ENCODE data around the gene MPC2. TPM values are rescaled to one million over a fixed set of nuclear protein-coding genes. Genes with fewer than 3 reads are reported as not detected.
"Not testable (repeated sequence)": the region's sequence is repeated elsewhere in the genome, so short reads cannot be mapped to it uniquely, and the experiment has no call there.

Gene MPC2
- total and polyA plus RNA-seq, 4 donors, result 32.8 to 56.4 (median 49.4) TPM

DNA sequence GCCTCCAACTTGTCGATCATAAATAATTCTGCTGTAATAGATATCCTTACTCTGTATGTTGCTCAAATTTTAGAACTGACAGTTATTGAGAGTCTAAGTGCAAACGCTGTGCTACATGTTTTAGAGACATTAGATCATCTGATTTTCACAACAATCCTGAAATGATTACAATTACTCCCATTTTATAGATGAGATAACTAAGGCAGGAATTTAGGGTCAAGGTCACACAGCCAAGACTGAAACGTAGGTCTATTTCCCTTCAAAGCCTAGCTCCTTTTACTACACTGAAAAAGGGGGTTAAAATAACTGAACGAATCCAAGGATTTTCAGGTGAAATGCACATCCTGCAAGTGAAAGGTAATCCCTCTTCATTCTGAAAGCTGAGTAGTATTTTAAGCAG, 3.1 kb downstream of the MPC2 start:
- WGBS, 2 donors, result 75 to 85% methylated on average over 4 of the region's 4 CpGs
- no peak for ATAC-seq (ENCODE audit: insufficient read depth, low FRiP score)

DNA sequence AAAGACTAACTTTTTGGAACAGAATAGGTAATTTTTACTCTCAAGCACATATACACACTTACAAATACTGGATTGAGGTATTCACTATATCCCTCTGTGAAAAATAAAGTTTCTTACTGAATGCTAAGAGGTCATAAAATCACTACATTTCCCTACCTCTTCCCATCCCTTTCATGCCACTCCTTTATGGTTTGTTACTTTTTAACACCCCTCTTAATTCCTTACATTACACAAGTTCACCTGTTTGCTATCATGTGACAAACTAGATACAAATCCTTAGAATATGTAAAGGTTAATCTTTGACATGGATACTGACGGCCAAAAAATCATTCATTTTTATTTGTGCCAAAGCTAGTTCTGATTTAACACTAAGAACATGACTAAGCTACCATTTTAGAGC, 7.1 kb downstream of the MPC2 start:
- TF ChIP-seq, protein P1, sequence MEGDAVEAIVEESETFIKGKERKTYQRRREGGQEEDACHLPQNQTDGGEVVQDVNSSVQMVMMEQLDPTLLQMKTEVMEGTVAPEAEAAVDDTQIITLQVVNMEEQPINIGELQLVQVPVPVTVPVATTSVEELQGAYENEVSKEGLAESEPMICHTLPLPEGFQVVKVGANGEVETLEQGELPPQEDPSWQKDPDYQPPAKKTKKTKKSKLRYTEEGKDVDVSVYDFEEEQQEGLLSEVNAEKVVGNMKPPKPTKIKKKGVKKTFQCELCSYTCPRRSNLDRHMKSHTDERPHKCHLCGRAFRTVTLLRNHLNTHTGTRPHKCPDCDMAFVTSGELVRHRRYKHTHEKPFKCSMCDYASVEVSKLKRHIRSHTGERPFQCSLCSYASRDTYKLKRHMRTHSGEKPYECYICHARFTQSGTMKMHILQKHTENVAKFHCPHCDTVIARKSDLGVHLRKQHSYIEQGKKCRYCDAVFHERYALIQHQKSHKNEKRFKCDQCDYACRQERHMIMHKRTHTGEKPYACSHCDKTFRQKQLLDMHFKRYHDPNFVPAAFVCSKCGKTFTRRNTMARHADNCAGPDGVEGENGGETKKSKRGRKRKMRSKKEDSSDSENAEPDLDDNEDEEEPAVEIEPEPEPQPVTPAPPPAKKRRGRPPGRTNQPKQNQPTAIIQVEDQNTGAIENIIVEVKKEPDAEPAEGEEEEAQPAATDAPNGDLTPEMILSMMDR (IDR thresholded peaks at IDR 0.05; ENCODE audit: control extremely low read depth, extremely low read depth), result no peak
- Histone ChIP-seq H3K27me3 (ENCODE audit: control insufficient read depth in 3 of 3, insufficient read depth in 3 of 3, low read length in 2 of 3) (no peaks in the 10 kb centered on the region), H3K9me3 (ENCODE audit: control insufficient read depth in 4 of 4, insufficient read depth in 3 of 4, low read length in 3 of 4) (no peaks in the 10 kb centered on the region), H3K4me1 (ENCODE audit: control insufficient read depth in 5 of 5, insufficient read depth in 5 of 5, low read length in 5 of 5) (peaks cover 0 to 22% (median 7%) of the 10 kb centered on the region in 5 donors), H3K36me3 (ENCODE audit: control insufficient read depth in 4 of 4, insufficient read depth in 4 of 4, low read length in 4 of 4) (no peaks in the 10 kb centered on the region), H3K27ac (ENCODE audit: low read depth in 1 of 2, low read length in 1 of 2) (no peak overlapping the region), H3K9ac (ENCODE audit: insufficient read depth in 1 of 2, low read length in 2 of 2) (no peak overlapping the region), H3K4me3 (no peak overlapping the region)
- ATAC-seq (ENCODE audit: insufficient read depth, low FRiP score) (no peak), DNase-seq (no peak)
- 84 to 85% methylated on average over 1 of the region's 1 CpG for WGBS, 2 donors

More for the DNA sequence above, 3.1 kb downstream of the MPC2 start:
- TF ChIP-seq, protein P1 (IDR thresholded peaks at IDR 0.05; ENCODE audit: control extremely low read depth, extremely low read depth), result no peak
- no peak for DNase-seq
- Histone ChIP-seq H3K27ac (ENCODE audit: low read depth in 1 of 2, low read length in 1 of 2) (peak overlapping the region in 1 of 2 donors; percentile 78), H3K36me3 (ENCODE audit: control insufficient read depth in 4 of 4, insufficient read depth in 4 of 4, low read length in 4 of 4) (no peaks in the 10 kb centered on the region), H3K27me3 (ENCODE audit: control insufficient read depth in 3 of 3, insufficient read depth in 3 of 3, low read length in 2 of 3) (no peaks in the 10 kb centered on the region), H3K9me3 (ENCODE audit: control insufficient read depth in 4 of 4, insufficient read depth in 3 of 4, low read length in 3 of 4) (peaks cover 0 to 2% (median 0%) of the 10 kb centered on the region in 4 donors), H3K9ac (ENCODE audit: insufficient read depth in 1 of 2, low read length in 2 of 2) (peak overlapping the region in 1 of 2 donors; percentile 93), H3K4me1 (ENCODE audit: control insufficient read depth in 5 of 5, insufficient read depth in 5 of 5, low read length in 5 of 5) (peaks cover 0 to 26% (median 10%) of the 10 kb centered on the region in 5 donors), H3K4me3 (no peak overlapping the region)

DNA sequence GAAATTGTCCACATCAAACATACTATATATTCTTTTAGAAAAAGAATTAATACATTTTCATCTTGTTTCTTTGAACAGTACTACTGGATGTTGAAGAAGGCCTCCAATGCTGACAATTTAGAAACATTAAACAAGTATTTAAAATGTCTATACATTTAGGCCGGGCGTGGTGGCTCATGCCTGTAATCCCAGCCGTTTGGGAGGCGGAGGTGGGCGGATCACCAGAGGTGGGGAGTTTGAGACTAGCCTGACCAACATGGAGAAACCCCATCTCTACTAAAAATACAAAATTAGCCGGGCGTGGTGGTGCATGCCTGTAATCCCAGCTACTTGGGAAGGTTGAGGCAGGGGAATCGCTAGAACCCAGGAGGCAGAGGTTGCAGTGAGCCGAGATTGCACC, 8.0 kb downstream of the MPC2 start:
- DNase-seq; H3K27ac ChIP-seq (ENCODE audit: low read depth in 1 of 2, low read length in 1 of 2); ATAC-seq (ENCODE audit: insufficient read depth, low FRiP score); H3K9me3 ChIP-seq (ENCODE audit: control insufficient read depth in 4 of 4, insufficient read depth in 3 of 4, low read length in 3 of 4); H3K36me3 ChIP-seq (ENCODE audit: control insufficient read depth in 4 of 4, insufficient read depth in 4 of 4, low read length in 4 of 4); H3K4me3 ChIP-seq; H3K27me3 ChIP-seq (ENCODE audit: control insufficient read depth in 3 of 3, insufficient read depth in 3 of 3, low read length in 2 of 3); H3K9ac ChIP-seq (ENCODE audit: insufficient read depth in 1 of 2, low read length in 2 of 2): not testable (repeated sequence)
- peaks cover 0 to 17% (median 4%) of the 10 kb centered on the region in 5 donors for H3K4me1 ChIP-seq (ENCODE audit: control insufficient read depth in 5 of 5, insufficient read depth in 5 of 5, low read length in 5 of 5)
- 95 to 96% methylated on average over 9 of the region's 9 CpGs for WGBS, 2 donors

DNA sequence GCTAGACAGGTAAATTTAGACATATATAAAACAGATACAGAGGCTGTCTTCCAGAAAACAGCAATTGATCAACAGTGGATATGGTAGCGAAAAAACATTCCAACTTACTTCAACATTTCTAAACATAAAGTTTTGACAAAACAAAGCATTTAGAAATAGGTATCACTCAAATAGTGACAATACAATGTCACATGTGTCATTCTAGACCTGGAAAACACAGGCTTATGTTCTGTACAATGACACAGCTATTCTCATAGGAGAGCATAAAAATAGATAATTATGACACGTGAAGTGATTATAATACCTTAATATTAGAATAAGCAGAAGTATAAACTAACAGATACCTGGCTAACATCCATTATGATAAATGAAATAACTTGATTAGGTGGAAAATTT, 8.4 kb downstream of the MPC2 start:
- no peaks in the 10 kb centered on the region for H3K9me3 ChIP-seq (ENCODE audit: control insufficient read depth in 4 of 4, insufficient read depth in 3 of 4, low read length in 3 of 4)
- no peak for ATAC-seq (ENCODE audit: insufficient read depth, low FRiP score)
- no peak overlapping the region for H3K4me3 ChIP-seq
- peaks cover 0 to under 1% (median 0%) of the 10 kb centered on the region in 4 donors for H3K36me3 ChIP-seq (ENCODE audit: control insufficient read depth in 4 of 4, insufficient read depth in 4 of 4, low read length in 4 of 4)
- no peak overlapping the region for H3K27ac ChIP-seq (ENCODE audit: low read depth in 1 of 2, low read length in 1 of 2)
- no peak for DNase-seq
- TF ChIP-seq, protein P1 (IDR thresholded peaks at IDR 0.05; ENCODE audit: control extremely low read depth, extremely low read depth), result no peak
- no peak overlapping the region for H3K9ac ChIP-seq (ENCODE audit: insufficient read depth in 1 of 2, low read length in 2 of 2)
- WGBS, 2 donors, result 90 to 97% methylated on average over 2 of the region's 2 CpGs
- H3K27me3 ChIP-seq (ENCODE audit: control insufficient read depth in 3 of 3, insufficient read depth in 3 of 3, low read length in 2 of 3), result no peaks in the 10 kb centered on the region
- H3K4me1 ChIP-seq (ENCODE audit: control insufficient read depth in 5 of 5, insufficient read depth in 5 of 5, low read length in 5 of 5), result peaks cover 0 to 14% (median 2%) of the 10 kb centered on the region in 5 donors

All from lung (tissue), 12 donors.